Esophagus squamous epithelium (tissue), 4 donors: ENCODE data around the gene LRRIQ4.

Source experiments
- POLR2A ChIP-seq, 4 donors: fragments of 450-650 bp; IDR thresholded peaks; one replicate each; pipeline ENCODE4 v1.6.1; 2017; ENCODE audit warnings: antibody characterized with exemption in 4 of 4, mild to moderate bottlenecking in 4 of 4, moderate library complexity in 3 of 4
- TF ChIP-seq, protein P1 (sequence below), 6 experiments: fragments of 450-650 bp in 4 of 6; fragments of 200-600 bp in 2 of 6; sonication (generic) in 2 of 6; IDR thresholded peaks; one replicate each; pipeline ENCODE4 v1.5.1; 2016 to 2019; ENCODE audit warnings: antibody characterized with exemption in 6 of 6, mild to moderate bottlenecking in 4 of 6, moderate library complexity in 4 of 6

DNA sequence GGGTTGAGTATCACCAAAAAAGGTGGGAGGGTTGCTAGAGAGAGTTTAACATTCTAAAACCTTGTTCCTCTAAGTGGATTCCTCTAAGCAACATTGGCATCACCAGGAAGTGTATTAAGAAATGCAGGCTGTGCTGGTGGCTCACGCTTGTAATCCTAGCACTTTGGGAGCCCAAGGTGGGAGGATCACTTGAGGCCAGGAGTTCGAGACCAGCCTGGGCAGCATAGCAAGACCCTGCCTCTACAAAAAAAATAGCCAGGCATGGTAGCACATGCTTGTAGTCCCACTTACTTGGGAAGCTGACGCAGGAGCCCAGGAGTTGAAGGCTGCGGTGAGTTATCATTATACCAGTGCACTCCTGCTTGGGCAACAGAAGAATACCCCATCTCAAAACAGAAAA is 34.8 kb upstream of the LRRIQ4 start:
- TF ChIP-seq, protein P1, sequence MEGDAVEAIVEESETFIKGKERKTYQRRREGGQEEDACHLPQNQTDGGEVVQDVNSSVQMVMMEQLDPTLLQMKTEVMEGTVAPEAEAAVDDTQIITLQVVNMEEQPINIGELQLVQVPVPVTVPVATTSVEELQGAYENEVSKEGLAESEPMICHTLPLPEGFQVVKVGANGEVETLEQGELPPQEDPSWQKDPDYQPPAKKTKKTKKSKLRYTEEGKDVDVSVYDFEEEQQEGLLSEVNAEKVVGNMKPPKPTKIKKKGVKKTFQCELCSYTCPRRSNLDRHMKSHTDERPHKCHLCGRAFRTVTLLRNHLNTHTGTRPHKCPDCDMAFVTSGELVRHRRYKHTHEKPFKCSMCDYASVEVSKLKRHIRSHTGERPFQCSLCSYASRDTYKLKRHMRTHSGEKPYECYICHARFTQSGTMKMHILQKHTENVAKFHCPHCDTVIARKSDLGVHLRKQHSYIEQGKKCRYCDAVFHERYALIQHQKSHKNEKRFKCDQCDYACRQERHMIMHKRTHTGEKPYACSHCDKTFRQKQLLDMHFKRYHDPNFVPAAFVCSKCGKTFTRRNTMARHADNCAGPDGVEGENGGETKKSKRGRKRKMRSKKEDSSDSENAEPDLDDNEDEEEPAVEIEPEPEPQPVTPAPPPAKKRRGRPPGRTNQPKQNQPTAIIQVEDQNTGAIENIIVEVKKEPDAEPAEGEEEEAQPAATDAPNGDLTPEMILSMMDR (IDR thresholded peaks at IDR 0.05) = no peak
- no peak for TF ChIP-seq POLR2A (IDR thresholded peaks at IDR 0.05)
